ENCODE results near the gene NAA60. TPM values are rescaled to one million over a fixed set of nuclear protein-coding genes. Genes with fewer than 3 reads are reported as not detected.

The NAA60 gene
- polyA plus RNA-seq, 1 of the 3 experiments (the other 2 are of a cell fraction): 17.2 TPM

DNA sequence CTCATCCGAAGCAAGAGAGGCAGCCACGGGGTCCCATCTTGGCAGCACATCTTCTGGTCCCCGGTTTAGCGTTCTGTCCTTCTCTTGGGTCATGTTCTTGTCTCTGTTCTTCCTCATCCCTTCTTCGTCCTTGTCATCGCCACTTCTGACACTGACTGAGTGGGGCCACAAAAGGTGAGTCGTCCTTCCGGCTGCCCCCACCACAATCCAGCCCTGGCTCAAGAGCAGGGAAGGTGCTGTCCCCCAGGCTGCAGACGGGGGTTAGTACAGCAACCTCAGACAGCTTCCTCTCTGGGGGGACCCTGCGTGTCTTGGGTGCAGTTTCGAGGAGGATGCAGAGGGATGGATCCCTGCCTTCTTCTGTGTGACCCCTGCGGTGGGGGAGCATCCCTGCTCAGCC is 21.8 kb downstream of the NAA60 start:
- Histone ChIP-seq H3K4me3 (ENCODE audit: low read depth in 2 of 2, low read length in 1 of 2) (no peak overlapping the region), H3K4me2 (no peak overlapping the region), H3K27ac (ENCODE audit: low read depth in 2 of 2, low read length in 1 of 2) (no peak overlapping the region), H3K27me3 (ENCODE audit: insufficient read depth) (no peaks in the 10 kb centered on the region), H3K36me3 (replicated peaks in 1 of 2; ENCODE audit: control insufficient read depth in 1 of 2, insufficient read depth in 2 of 2, low read length in 1 of 2) (peaks cover 9 to 10% of the 10 kb centered on the region in 2 experiments), H3K4me1 (ENCODE audit: control insufficient read depth in 1 of 2, insufficient read depth in 2 of 2, low read depth in 1 of 2, low read length in 1 of 2) (peaks cover 3 to 11% of the 10 kb centered on the region in 2 experiments; a peak in 2 of 4 replicates), H3F3A (replicated peaks; ENCODE audit: insufficient read depth) (no peaks in the 10 kb centered on the region), H3K9ac (no peak overlapping the region), H3K79me2 (ENCODE audit: insufficient read depth) (peaks cover 100% of the 10 kb centered on the region), H4K20me1 (ENCODE audit: insufficient read depth) (peaks cover 99% of the 10 kb centered on the region), H3K9me3 (no peaks in the 10 kb centered on the region), H3K9me2 (no peaks in the 10 kb centered on the region), H2AFZ (ENCODE audit: low read depth) (no peak overlapping the region)
- TF ChIP-seq EP300 (IDR thresholded peaks at IDR 0.05; ENCODE audit: borderline replicate concordance in 1 of 2, low read depth in 1 of 2, low read length in 1 of 2): no peak
- TF ChIP-seq, protein P1, sequence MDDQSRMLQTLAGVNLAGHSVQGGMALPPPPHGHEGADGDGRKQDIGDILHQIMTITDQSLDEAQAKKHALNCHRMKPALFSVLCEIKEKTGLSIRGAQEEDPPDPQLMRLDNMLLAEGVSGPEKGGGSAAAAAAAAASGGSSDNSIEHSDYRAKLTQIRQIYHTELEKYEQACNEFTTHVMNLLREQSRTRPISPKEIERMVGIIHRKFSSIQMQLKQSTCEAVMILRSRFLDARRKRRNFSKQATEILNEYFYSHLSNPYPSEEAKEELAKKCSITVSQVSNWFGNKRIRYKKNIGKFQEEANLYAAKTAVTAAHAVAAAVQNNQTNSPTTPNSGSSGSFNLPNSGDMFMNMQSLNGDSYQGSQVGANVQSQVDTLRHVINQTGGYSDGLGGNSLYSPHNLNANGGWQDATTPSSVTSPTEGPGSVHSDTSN (IDR thresholded peaks at IDR 0.05): no peak
- no peak for TF ChIP-seq ZBTB33 (IDR thresholded peaks at IDR 0.05; ENCODE audit: borderline replicate concordance, low read depth)
- no peak for TF ChIP-seq GATA2 (CRISPR knock-in tag; IDR thresholded peaks at IDR 0.05)
- no peak for TF ChIP-seq RFX5 (IDR thresholded peaks at IDR 0.05; ENCODE audit: low read length)
- no peak for TF ChIP-seq SIN3A (IDR thresholded peaks at IDR 0.05; ENCODE audit: borderline replicate concordance, low read depth, low read length)
- TF ChIP-seq, protein P2, sequence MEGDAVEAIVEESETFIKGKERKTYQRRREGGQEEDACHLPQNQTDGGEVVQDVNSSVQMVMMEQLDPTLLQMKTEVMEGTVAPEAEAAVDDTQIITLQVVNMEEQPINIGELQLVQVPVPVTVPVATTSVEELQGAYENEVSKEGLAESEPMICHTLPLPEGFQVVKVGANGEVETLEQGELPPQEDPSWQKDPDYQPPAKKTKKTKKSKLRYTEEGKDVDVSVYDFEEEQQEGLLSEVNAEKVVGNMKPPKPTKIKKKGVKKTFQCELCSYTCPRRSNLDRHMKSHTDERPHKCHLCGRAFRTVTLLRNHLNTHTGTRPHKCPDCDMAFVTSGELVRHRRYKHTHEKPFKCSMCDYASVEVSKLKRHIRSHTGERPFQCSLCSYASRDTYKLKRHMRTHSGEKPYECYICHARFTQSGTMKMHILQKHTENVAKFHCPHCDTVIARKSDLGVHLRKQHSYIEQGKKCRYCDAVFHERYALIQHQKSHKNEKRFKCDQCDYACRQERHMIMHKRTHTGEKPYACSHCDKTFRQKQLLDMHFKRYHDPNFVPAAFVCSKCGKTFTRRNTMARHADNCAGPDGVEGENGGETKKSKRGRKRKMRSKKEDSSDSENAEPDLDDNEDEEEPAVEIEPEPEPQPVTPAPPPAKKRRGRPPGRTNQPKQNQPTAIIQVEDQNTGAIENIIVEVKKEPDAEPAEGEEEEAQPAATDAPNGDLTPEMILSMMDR (IDR thresholded peaks at IDR 0.05): no peak
- no peak for TF ChIP-seq EZH2phosphoT487 (IDR thresholded peaks at IDR 0.05; ENCODE audit: borderline replicate concordance, low read depth)
- TF ChIP-seq SMC3 (IDR thresholded peaks at IDR 0.05; ENCODE audit: low read depth, low read length): no peak
- CTCF ChIA-PET: no interaction called here
- POLR2A ChIA-PET: no interaction called here
- DNase-seq: no peak
- 92% methylated on average over 11 of the region's 12 CpGs for WGBS (ENCODE audit: low lambda C conversion rate)

- no peaks in the 10 kb centered on the region for H3K9me3 ChIP-seq
- DNase-seq: no peak
- H3K4me3 ChIP-seq (ENCODE audit: low read depth in 2 of 2, low read length in 1 of 2): no peak overlapping the region
- H3K79me2 ChIP-seq (ENCODE audit: insufficient read depth): peaks cover 100% of the 10 kb centered on the region
- H2AFZ ChIP-seq (ENCODE audit: low read depth): no peak overlapping the region
- no peak overlapping the region for H3K9ac ChIP-seq
- no peak overlapping the region for H3K27ac ChIP-seq (ENCODE audit: low read depth in 2 of 2, low read length in 1 of 2)
- peaks cover 9 to 10% of the 10 kb centered on the region in 2 experiments for H3K36me3 ChIP-seq (replicated peaks in 1 of 2; ENCODE audit: control insufficient read depth in 1 of 2, insufficient read depth in 2 of 2, low read length in 1 of 2)
- peaks cover 99% of the 10 kb centered on the region for H4K20me1 ChIP-seq (ENCODE audit: insufficient read depth)
- H3K9me2 ChIP-seq: no peaks in the 10 kb centered on the region
- no peak overlapping the region for H3K4me2 ChIP-seq
- ChIA-PET POLR2A (interaction anchor here (1.8 kb wide), 1 partner anchor 9 kb away, joined by 5 read pairs; no protein-coding TSS in a partner anchor), CTCF (no interaction called here)
- no peaks in the 10 kb centered on the region for H3F3A ChIP-seq (replicated peaks; ENCODE audit: insufficient read depth)
- peaks cover 3 to 11% of the 10 kb centered on the region in 2 experiments; a peak in 2 of 4 replicates for H3K4me1 ChIP-seq (ENCODE audit: control insufficient read depth in 1 of 2, insufficient read depth in 2 of 2, low read depth in 1 of 2, low read length in 1 of 2)
- 95% methylated on average over 20 of the region's 21 CpGs for WGBS (ENCODE audit: low lambda C conversion rate)
- no peaks in the 10 kb centered on the region for H3K27me3 ChIP-seq (ENCODE audit: insufficient read depth)
- TF ChIP-seq USF2 (IDR thresholded peaks at IDR 0.05; ENCODE audit: borderline replicate concordance, low read depth, low read length): no peak
- TF ChIP-seq, protein P3, sequence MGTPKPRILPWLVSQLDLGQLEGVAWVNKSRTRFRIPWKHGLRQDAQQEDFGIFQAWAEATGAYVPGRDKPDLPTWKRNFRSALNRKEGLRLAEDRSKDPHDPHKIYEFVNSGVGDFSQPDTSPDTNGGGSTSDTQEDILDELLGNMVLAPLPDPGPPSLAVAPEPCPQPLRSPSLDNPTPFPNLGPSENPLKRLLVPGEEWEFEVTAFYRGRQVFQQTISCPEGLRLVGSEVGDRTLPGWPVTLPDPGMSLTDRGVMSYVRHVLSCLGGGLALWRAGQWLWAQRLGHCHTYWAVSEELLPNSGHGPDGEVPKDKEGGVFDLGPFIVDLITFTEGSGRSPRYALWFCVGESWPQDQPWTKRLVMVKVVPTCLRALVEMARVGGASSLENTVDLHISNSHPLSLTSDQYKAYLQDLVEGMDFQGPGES (IDR thresholded peaks at IDR 0.05; ENCODE audit: low read depth, low read length): no peak
- no peak for TF ChIP-seq YY1 (IDR thresholded peaks at IDR 0.05; ENCODE audit: low read depth)
- no peak for TF ChIP-seq RCOR1 (IDR thresholded peaks at IDR 0.05; ENCODE audit: low read length)
- no peak for TF ChIP-seq EZH2phosphoT487 (IDR thresholded peaks at IDR 0.05; ENCODE audit: borderline replicate concordance, low read depth)
- no peak for TF ChIP-seq FOSL2 (IDR thresholded peaks at IDR 0.05; ENCODE audit: borderline replicate concordance, low read depth)
- no peak for TF ChIP-seq TAF1 (IDR thresholded peaks at IDR 0.05; ENCODE audit: borderline replicate concordance, low read depth, low read length)
- TF ChIP-seq MEF2A (IDR thresholded peaks at IDR 0.05; ENCODE audit: borderline replicate concordance, low read depth): no peak
- TF ChIP-seq NFIC (IDR thresholded peaks at IDR 0.05; ENCODE audit: borderline replicate concordance): no peak
- no peak for TF ChIP-seq GABPA (IDR thresholded peaks at IDR 0.05; ENCODE audit: low read depth)
- no peak for TF ChIP-seq RXRA (IDR thresholded peaks at IDR 0.05; ENCODE audit: borderline replicate concordance, low read depth)
- no peak for TF ChIP-seq TEAD4 (IDR thresholded peaks at IDR 0.05; ENCODE audit: borderline replicate concordance, insufficient read depth)
- no peak for TF ChIP-seq ELF1 (IDR thresholded peaks at IDR 0.05)
Measured at GRCh38 chr16:3465911-3466584, 22.6 kb downstream of the NAA60 start.
